ENCODE data around the gene SLC43A1. TPM values are rescaled to one million over a fixed set of nuclear protein-coding genes. Genes with fewer than 3 reads are reported as not detected.
A peak's percentile ranks its signal among the peaks of the same experiment; 100 is the strongest.

SLC43A1 gene
- total and polyA plus RNA-seq, 2 of the 4 experiments (the other 2 are of a cell fraction) = 10.0 to 17.0 TPM

GRCh38 chr11:57499983-57500461 is 15.5 kb downstream of the SLC43A1 start:
- ATAC-seq (ENCODE audit: low read depth) (peak; percentile 67), DNase-seq (no peak)
- H2BK15ac ChIP-seq (ENCODE audit: low read depth, low read length) = no peak overlapping the region; the same call in 2 of the 3 replicates
- intact Hi-C loops (cut with micrococcal nuclease) (no loop called here), dilution Hi-C loops (cut with HindIII; ENCODE audit: low sequenced_read_pairs, unreplicated experiment) (no loop called here), in situ Hi-C loops (cut with MboI; ENCODE audit: low sequenced_read_pairs) (loop anchor here (10.0 to 25.0 kb wide), 3 partner anchors 145 to 1012 kb away; partner anchors contain the start of genes OR5B21 and YPEL4)
- H3K4me1 ChIP-seq (ENCODE audit: control insufficient read depth, insufficient read depth, low read length) = peaks cover 15% of the 10 kb centered on the region
- CTCF ChIA-PET = interaction anchor here (0.6 kb wide), 1 partner anchor 42 kb away, joined by 3 read pairs; no protein-coding TSS in a partner anchor
- POLR2A ChIA-PET (ENCODE audit: unreplicated experiment) = no interaction called here
- peak overlapping the region; percentile 18 for H3K4ac ChIP-seq (ENCODE audit: low read depth, low read length)
- H2AK9ac ChIP-seq (replicated peaks; ENCODE audit: low read depth, low read length, poor library complexity) = peak overlapping the region; percentile 87
- no peak overlapping the region for H3K56ac ChIP-seq (ENCODE audit: extremely low read depth, insufficient read depth, low read length)
- no peaks in the 10 kb centered on the region for H3K9me3 ChIP-seq (ENCODE audit: control insufficient read depth, insufficient read depth, low read length)
- no peak overlapping the region for H3K18ac ChIP-seq (ENCODE audit: low read depth, low read length)
- H3K4me3 ChIP-seq (ENCODE audit: insufficient read depth, low read depth, low read length) = peak overlapping the region; percentile 23; the same call in 1 of the 2 replicates
- H2BK20ac ChIP-seq (ENCODE audit: low read depth, low read length) = no peak overlapping the region
- peaks cover 26% of the 10 kb centered on the region for H3K36me3 ChIP-seq (ENCODE audit: control insufficient read depth, insufficient read depth, low read length)
- peak overlapping the region; percentile 7 to 84; a peak in 2 of 4 replicates for H4K8ac ChIP-seq (ENCODE audit: low read depth in 2 of 2, low read length in 2 of 2)
- TF ChIP-seq FOS (IDR thresholded peaks at IDR 0.05; ENCODE audit: low read depth, low read length) (no peak), CTCF (conservative IDR thresholded peaks at IDR 0.05; ENCODE audit: low read depth, low read length) (no peak), RAD21 (IDR thresholded peaks at IDR 0.05; ENCODE audit: low read length) (no peak), MAFK (IDR thresholded peaks at IDR 0.05; ENCODE audit: low read depth, low read length) (no peak), RFX5 (IDR thresholded peaks at IDR 0.05; ENCODE audit: low read depth, low read length) (no peak), USF2 (IDR thresholded peaks at IDR 0.05; ENCODE audit: low read depth, low read length) (no peak), CHD1 (IDR thresholded peaks at IDR 0.05; ENCODE audit: low read depth, low read length) (no peak), POLR2A (IDR thresholded peaks at IDR 0.05; ENCODE audit: low read depth, low read length) (no peak), ELK1 (IDR thresholded peaks at IDR 0.05; ENCODE audit: borderline replicate concordance, low read depth, low read length) (no peak), CEBPB (IDR thresholded peaks at IDR 0.05; ENCODE audit: low read depth, low read length) (no peak), RCOR1 (IDR thresholded peaks at IDR 0.05; ENCODE audit: insufficient replicate concordance, low read length) (no peak), SMC3 (IDR thresholded peaks at IDR 0.05; ENCODE audit: low read depth, low read length) (no peak), MXI1 (IDR thresholded peaks at IDR 0.05; ENCODE audit: borderline replicate concordance, low read depth, low read length) (no peak), BHLHE40 (IDR thresholded peaks at IDR 0.05; ENCODE audit: low read depth, low read length) (no peak)
- no peaks in the 10 kb centered on the region for H3K27me3 ChIP-seq (ENCODE audit: control insufficient read depth, insufficient read depth, low read length)
- H3K14ac ChIP-seq (replicated peaks; ENCODE audit: low read depth, low read length) = no peak overlapping the region
- H2BK120ac ChIP-seq (ENCODE audit: low read depth, low read length) = no peak overlapping the region
- 0 out of 2 replicates have a peak overlapping the region, but pooled peaks have one; percentile 26 for H4K5ac ChIP-seq (ENCODE audit: low read depth, low read length)
- WGBS, 2 experiments (ENCODE audit: extremely low coverage in 2 of 2, insufficient read length in 1 of 2) = 18% methylated on average over 8 of the region's 12 CpGs; no CpG with 5 or more reads in 1 of the 2 experiments
- H4K20me1 ChIP-seq (ENCODE audit: insufficient read depth, low read length) = no peaks in the 10 kb centered on the region; the same call in 1 of the 2 replicates
- H3K23ac ChIP-seq (ENCODE audit: low read depth, low read length) = no peak overlapping the region
- H2BK5ac ChIP-seq (ENCODE audit: low read depth, low read length, poor library complexity, severe bottlenecking) = no peak overlapping the region
- peaks cover 13% of the 10 kb centered on the region; the same call in 1 of the 2 replicates for H3K9me1 ChIP-seq (ENCODE audit: insufficient read depth, low read length)
- no peak overlapping the region for H4K91ac ChIP-seq (ENCODE audit: insufficient read depth, low read depth, low read length)
- H3K79me1 ChIP-seq (ENCODE audit: low read depth in 1 of 2, low read length in 2 of 2) = peaks cover 3 to 26% of the 10 kb centered on the region in 2 experiments; a peak in 3 of 4 replicates
- peak overlapping the region; percentile 72 for H3K4me2 ChIP-seq (ENCODE audit: low read depth, low read length)
- peak overlapping the region; percentile 87 for H2AFZ ChIP-seq (replicated peaks; ENCODE audit: low read length, poor library complexity)
- H3K27ac ChIP-seq (ENCODE audit: insufficient read depth, low read length) = peak overlapping the region; percentile 4; the same call in 1 of the 2 replicates
- no TSS peak for BruUV-seq (replicated peaks)
- H3K9ac ChIP-seq (ENCODE audit: low read depth, low read length) = no peak overlapping the region
- peak overlapping the region; percentile 32; the same call in 1 of the 2 replicates for H2AK5ac ChIP-seq (ENCODE audit: low read depth, low read length)
